ENCODE measurements around the gene MADCAM1.

MADCAM1 gene

GRCh38 chr19:524062-524674, 27.9 kb downstream of the MADCAM1 start:
- Histone ChIP-seq H2BK15ac (replicated peaks; ENCODE audit: low read depth) (no peak overlapping the region), H3K27ac (ENCODE audit: low read depth, low read length) (no peak overlapping the region), H4K5ac (ENCODE audit: low read length) (no peak overlapping the region), H2BK120ac (ENCODE audit: low read depth, low read length) (no peak overlapping the region), H3K18ac (ENCODE audit: low read length) (no peak overlapping the region), H3K4ac (ENCODE audit: low read depth, low read length) (no peak overlapping the region), H3K23ac (ENCODE audit: low read length) (no peak overlapping the region), H3K79me2 (ENCODE audit: control insufficient read depth, insufficient read depth, low read length) (no peaks in the 10 kb centered on the region), H4K8ac (ENCODE audit: low read depth, low read length) (no peak overlapping the region), H3K36me3 (ENCODE audit: control insufficient read depth, insufficient read depth, low read length) (no peaks in the 10 kb centered on the region), H3K56ac (ENCODE audit: low read length) (no peak overlapping the region), H3K4me1 (ENCODE audit: control insufficient read depth, low read depth, low read length) (no peaks in the 10 kb centered on the region), H3K79me1 (ENCODE audit: low read length) (no peaks in the 10 kb centered on the region), H3K9ac (ENCODE audit: low read length) (no peak overlapping the region), H3K4me2 (ENCODE audit: low read length) (no peak overlapping the region), H3K4me3 (ENCODE audit: low read length) (no peak overlapping the region), H2BK5ac (ENCODE audit: low read length) (no peak overlapping the region), H3K27me3 (ENCODE audit: insufficient read depth, low read length, poor library complexity) (no peaks in the 10 kb centered on the region), H2AK5ac (ENCODE audit: low read length) (no peak overlapping the region)
- DNase-seq = no peak
- no CpG with 5 or more reads among the region's 29 CpGs for WGBS (ENCODE audit: extremely low coverage, insufficient coverage, low lambda C conversion rate)

GRCh38 chr19:525029-525428, 28.7 kb downstream of the MADCAM1 start:
- H3K18ac ChIP-seq (ENCODE audit: low read length) = no peak overlapping the region
- H3K27ac ChIP-seq (ENCODE audit: low read depth, low read length) = no peak overlapping the region
- H2BK5ac ChIP-seq (ENCODE audit: low read length) = no peak overlapping the region
- H3K4me3 ChIP-seq (ENCODE audit: low read length) = no peak overlapping the region
- H3K9ac ChIP-seq (ENCODE audit: low read length) = no peak overlapping the region
- no peak overlapping the region for H2BK120ac ChIP-seq (ENCODE audit: low read depth, low read length)
- no CpG with 5 or more reads among the region's 18 CpGs for WGBS (ENCODE audit: extremely low coverage, insufficient coverage, low lambda C conversion rate)
- no peak overlapping the region for H2AK5ac ChIP-seq (ENCODE audit: low read length)
- no peaks in the 10 kb centered on the region for H3K4me1 ChIP-seq (ENCODE audit: control insufficient read depth, low read depth, low read length)
- H3K27me3 ChIP-seq (ENCODE audit: insufficient read depth, low read length, poor library complexity) = no peaks in the 10 kb centered on the region
- no peak overlapping the region for H3K23ac ChIP-seq (ENCODE audit: low read length)
- H3K4ac ChIP-seq (ENCODE audit: low read depth, low read length) = no peak overlapping the region
- no peak for DNase-seq
- H2BK15ac ChIP-seq (replicated peaks; ENCODE audit: low read depth) = no peak overlapping the region
- no peaks in the 10 kb centered on the region for H3K36me3 ChIP-seq (ENCODE audit: control insufficient read depth, insufficient read depth, low read length)
- no peaks in the 10 kb centered on the region for H3K79me2 ChIP-seq (ENCODE audit: control insufficient read depth, insufficient read depth, low read length)
- peak overlapping the region; percentile 56 for H3K56ac ChIP-seq (ENCODE audit: low read length)
- H4K5ac ChIP-seq (ENCODE audit: low read length) = no peak overlapping the region
- H3K4me2 ChIP-seq (ENCODE audit: low read length) = no peak overlapping the region
- H3K79me1 ChIP-seq (ENCODE audit: low read length) = no peaks in the 10 kb centered on the region
- no peak overlapping the region for H4K8ac ChIP-seq (ENCODE audit: low read depth, low read length)

- Histone ChIP-seq H3K56ac (ENCODE audit: low read length) (no peak overlapping the region), H3K4me1 (ENCODE audit: control insufficient read depth, low read depth, low read length) (no peaks in the 10 kb centered on the region), H4K5ac (ENCODE audit: low read length) (no peak overlapping the region), H3K27ac (ENCODE audit: low read depth, low read length) (no peak overlapping the region), H3K9ac (ENCODE audit: low read length) (no peak overlapping the region), H3K4ac (ENCODE audit: low read depth, low read length) (no peak overlapping the region), H3K4me3 (ENCODE audit: low read length) (no peak overlapping the region), H3K27me3 (ENCODE audit: insufficient read depth, low read length, poor library complexity) (no peaks in the 10 kb centered on the region), H2AK5ac (ENCODE audit: low read length) (no peak overlapping the region), H3K79me2 (ENCODE audit: control insufficient read depth, insufficient read depth, low read length) (no peaks in the 10 kb centered on the region), H3K18ac (ENCODE audit: low read length) (no peak overlapping the region), H2BK120ac (ENCODE audit: low read depth, low read length) (no peak overlapping the region), H4K8ac (ENCODE audit: low read depth, low read length) (no peak overlapping the region), H3K23ac (ENCODE audit: low read length) (no peak overlapping the region), H2BK5ac (ENCODE audit: low read length) (no peak overlapping the region), H3K36me3 (ENCODE audit: control insufficient read depth, insufficient read depth, low read length) (no peaks in the 10 kb centered on the region), H2BK15ac (replicated peaks; ENCODE audit: low read depth) (no peak overlapping the region), H3K79me1 (ENCODE audit: low read length) (no peaks in the 10 kb centered on the region), H3K4me2 (ENCODE audit: low read length) (no peak overlapping the region)
- no peak for DNase-seq
- no CpG with 5 or more reads among the region's 13 CpGs for WGBS (ENCODE audit: extremely low coverage, insufficient coverage, low lambda C conversion rate)
Measured at GRCh38 chr19:525857-526419, 29.7 kb downstream of the MADCAM1 start.

DNA sequence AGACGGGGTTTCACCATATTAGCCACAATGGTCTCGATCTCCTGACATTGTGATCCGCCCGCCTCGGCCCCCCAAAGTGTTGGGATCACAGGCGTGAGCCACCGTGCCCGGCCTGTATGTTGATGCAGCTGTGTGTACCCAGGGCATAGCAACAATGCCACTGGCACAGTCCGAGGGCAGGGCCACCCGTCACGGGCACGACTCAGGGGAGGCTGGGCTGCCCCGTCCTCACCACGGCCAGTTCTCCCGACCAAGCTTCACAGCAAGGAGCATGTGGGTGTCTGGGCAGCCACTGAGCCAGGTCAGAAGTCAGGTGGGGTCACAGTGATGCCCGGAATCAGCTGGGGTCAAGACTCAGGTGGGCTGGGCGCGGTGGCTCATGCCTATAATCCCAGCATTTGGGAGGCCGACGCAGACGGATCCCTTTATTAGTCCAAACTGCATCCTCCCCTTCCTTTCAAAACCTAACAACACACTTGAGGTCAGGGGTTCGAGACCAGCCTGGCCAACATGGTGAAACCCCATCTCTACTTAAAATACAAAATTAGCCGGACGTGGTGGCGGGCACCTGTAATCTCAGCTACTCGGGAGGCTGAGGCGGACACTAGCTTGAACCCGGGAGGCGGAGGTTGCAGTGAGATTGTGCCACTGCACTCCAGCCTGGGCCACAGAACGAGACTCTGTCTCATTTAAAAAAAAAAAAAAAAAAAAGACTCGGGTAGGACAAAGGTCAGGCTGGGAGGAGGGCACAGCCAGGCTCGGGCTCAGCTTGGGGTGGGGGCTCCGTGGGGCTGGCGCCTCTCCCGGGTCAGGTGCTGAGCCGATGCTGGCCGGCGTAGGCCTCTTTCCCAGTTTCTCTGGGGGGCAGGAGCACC, 34.1 kb downstream of the MADCAM1 start:
- Histone ChIP-seq H3K4me2 (ENCODE audit: low read length) (peak overlapping the region; percentile 68), H3K27me3 (ENCODE audit: insufficient read depth, low read length, poor library complexity) (no peaks in the 10 kb centered on the region), H4K8ac (ENCODE audit: low read depth, low read length) (no peak overlapping the region), H3K79me1 (ENCODE audit: low read length) (peaks cover 15% of the 10 kb centered on the region), H2BK120ac (ENCODE audit: low read depth, low read length) (no peak overlapping the region), H3K56ac (ENCODE audit: low read length) (peak overlapping the region; percentile 100), H3K23ac (ENCODE audit: low read length) (no peak overlapping the region), H3K4ac (ENCODE audit: low read depth, low read length) (no peak overlapping the region), H2AK5ac (ENCODE audit: low read length) (peak overlapping the region; percentile 90), H3K36me3 (ENCODE audit: control insufficient read depth, insufficient read depth, low read length) (no peaks in the 10 kb centered on the region), H3K79me2 (ENCODE audit: control insufficient read depth, insufficient read depth, low read length) (peaks cover 33% of the 10 kb centered on the region), H3K18ac (ENCODE audit: low read length) (peak overlapping the region; percentile 62), H4K5ac (ENCODE audit: low read length) (no peak overlapping the region), H3K9ac (ENCODE audit: low read length) (peak overlapping the region; percentile 97), H3K4me3 (ENCODE audit: low read length) (no peak overlapping the region), H2BK15ac (replicated peaks; ENCODE audit: low read depth) (no peak overlapping the region), H2BK5ac (ENCODE audit: low read length) (no peak overlapping the region), H3K4me1 (ENCODE audit: control insufficient read depth, low read depth, low read length) (peaks cover 4% of the 10 kb centered on the region), H3K27ac (ENCODE audit: low read depth, low read length) (peak overlapping the region; percentile 98)
- no CpG with 5 or more reads among the region's 38 CpGs for WGBS (ENCODE audit: extremely low coverage, insufficient coverage, low lambda C conversion rate)
- no peak for DNase-seq

DNA sequence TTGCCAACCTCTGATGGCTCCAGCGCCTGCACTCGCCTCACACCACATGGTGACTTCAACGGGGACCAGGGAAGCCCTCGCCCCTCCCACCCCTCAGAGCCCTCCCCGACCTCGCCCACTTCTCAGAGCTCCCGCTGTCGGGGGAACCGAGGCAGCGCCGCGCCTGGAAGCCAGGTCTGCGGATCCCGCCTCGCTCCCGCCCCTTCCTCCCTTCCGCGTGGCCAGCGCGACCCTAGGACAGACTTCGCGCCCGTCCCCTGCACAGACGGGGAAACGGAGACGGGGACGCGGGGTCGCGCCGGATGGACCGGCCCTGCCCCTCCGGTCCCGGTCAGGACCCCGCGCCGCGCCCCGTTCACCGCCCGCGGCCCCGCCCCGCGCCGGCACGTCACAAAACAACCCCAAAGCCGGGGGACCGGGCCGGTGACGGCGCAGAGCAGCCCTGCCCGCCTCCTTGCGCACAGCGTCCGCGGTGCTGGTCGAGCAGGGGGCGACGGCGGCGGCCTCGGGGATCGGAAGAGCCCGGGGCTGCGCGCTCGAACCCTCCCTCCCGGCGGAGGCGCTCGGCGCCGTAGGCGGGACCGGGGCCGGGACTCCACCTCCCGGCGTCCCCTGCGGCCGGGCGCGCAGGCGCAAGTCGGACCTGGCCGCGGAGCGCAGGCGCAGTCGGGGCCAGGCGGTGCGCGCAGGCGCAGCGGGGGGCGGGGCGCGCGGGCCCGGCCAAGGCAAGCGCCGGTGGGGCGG, 34.9 kb downstream of the MADCAM1 start:
- Histone ChIP-seq H3K79me1 (ENCODE audit: low read length) (peaks cover 17% of the 10 kb centered on the region), H3K18ac (ENCODE audit: low read length) (peak overlapping the region; percentile 93), H3K27me3 (ENCODE audit: insufficient read depth, low read length, poor library complexity) (no peaks in the 10 kb centered on the region), H3K23ac (ENCODE audit: low read length) (no peak overlapping the region), H2BK15ac (replicated peaks; ENCODE audit: low read depth) (no peak overlapping the region), H2BK120ac (ENCODE audit: low read depth, low read length) (no peak overlapping the region), H3K79me2 (ENCODE audit: control insufficient read depth, insufficient read depth, low read length) (peaks cover 35% of the 10 kb centered on the region), H4K8ac (ENCODE audit: low read depth, low read length) (no peak overlapping the region), H2BK5ac (ENCODE audit: low read length) (peak overlapping the region; percentile 84), H3K56ac (ENCODE audit: low read length) (peak overlapping the region; percentile 100), H3K9ac (ENCODE audit: low read length) (peak overlapping the region; percentile 97), H3K4me3 (ENCODE audit: low read length) (peak overlapping the region; percentile 82), H3K36me3 (ENCODE audit: control insufficient read depth, insufficient read depth, low read length) (no peaks in the 10 kb centered on the region), H3K4me1 (ENCODE audit: control insufficient read depth, low read depth, low read length) (peaks cover 4% of the 10 kb centered on the region), H3K4ac (ENCODE audit: low read depth, low read length) (no peak overlapping the region), H4K5ac (ENCODE audit: low read length) (no peak overlapping the region), H2AK5ac (ENCODE audit: low read length) (no peak overlapping the region), H3K4me2 (ENCODE audit: low read length) (peak overlapping the region; percentile 68), H3K27ac (ENCODE audit: low read depth, low read length) (peak overlapping the region; percentile 98)
- no CpG with 5 or more reads among the region's 103 CpGs for WGBS (ENCODE audit: extremely low coverage, insufficient coverage, low lambda C conversion rate)
- peak; percentile 93 for DNase-seq

All from mesendoderm (in vitro differentiated cells).